GM18867 (cell line): ENCODE results near the gene NELL2.
"Not testable (repeated sequence)": the region's sequence is repeated elsewhere in the genome, so short reads cannot be mapped to it uniquely, and the experiment has no call there.

Experiments
- ATAC-seq: cut with Tn5 transposase; IDR thresholded peaks from one replicate; pipeline ENCODE4 v1.9.1; 2021; ENCODE audit warnings: mild to moderate bottlenecking, moderate library complexity; ENCODE audit not compliant: unreplicated experiment

Gene NELL2

GRCh38 chr12:44847888-44848702 lies 28.0 kb downstream of the NELL2 start:
- peak; percentile 84 for ATAC-seq

- peak; percentile 20 for ATAC-seq
These were observed 28.7 kb downstream of the NELL2 start for GRCh38 chr12:44847403-44847802.

GRCh38 chr12:44846826-44847225 lies 29.3 kb downstream of the NELL2 start:
- ATAC-seq, result no peak

GRCh38 chr12:44842669-44843068 lies 33.4 kb downstream of the NELL2 start:
- ATAC-seq, result no peak

- ATAC-seq, result no peak
These were observed 36.3 kb downstream of the NELL2 start for GRCh38 chr12:44839785-44840184.

GRCh38 chr12:44837114-44837755 lies 38.9 kb downstream of the NELL2 start:
- no peak for ATAC-seq

- no peak for ATAC-seq
These were observed 40.3 kb downstream of the NELL2 start for GRCh38 chr12:44835641-44836379.

- not testable (repeated sequence) for ATAC-seq
These were observed 41.1 kb downstream of the NELL2 start for GRCh38 chr12:44834996-44835395.

- ATAC-seq, result no peak
These were observed 42.6 kb downstream of the NELL2 start for GRCh38 chr12:44833561-44833960.

- no peak for ATAC-seq
These were observed 45.5 kb downstream of the NELL2 start for GRCh38 chr12:44830566-44831055.

- no peak for ATAC-seq
These were observed 47.1 kb downstream of the NELL2 start for GRCh38 chr12:44829045-44829444.

- no peak for ATAC-seq
These were observed 48.2 kb downstream of the NELL2 start for GRCh38 chr12:44827832-44828438.

- not testable (repeated sequence) for ATAC-seq
These were observed 54.4 kb downstream of the NELL2 start for GRCh38 chr12:44821702-44822101.

- ATAC-seq, result no peak
These were observed 56.2 kb downstream of the NELL2 start for GRCh38 chr12:44819884-44820283.

- ATAC-seq, result peak; percentile 64
These were observed 58.4 kb downstream of the NELL2 start for GRCh38 chr12:44817687-44818086.

GRCh38 chr12:44816446-44817017 lies 59.6 kb downstream of the NELL2 start:
- ATAC-seq, result no peak

GRCh38 chr12:44812062-44812461 lies 64.1 kb downstream of the NELL2 start:
- peak; percentile 69 for ATAC-seq

- no peak for ATAC-seq
These were observed 72.0 kb downstream of the NELL2 start for GRCh38 chr12:44804068-44804467.

- ATAC-seq, result no peak
These were observed 80.1 kb downstream of the NELL2 start for GRCh38 chr12:44795970-44796369.

GRCh38 chr12:44788731-44789130 lies 87.4 kb downstream of the NELL2 start:
- ATAC-seq, result no peak
